Duodenal mucosa (tissue), 2 donors: Measurements from ENCODE around the gene B4GALT4.

Experiments used
- H3K27ac ChIP-seq: one replicate; pipeline ENCODE4 v1.7.0; 2013; ENCODE audit warnings: low read depth, low read length
- H3K27me3 ChIP-seq, 2 donors: one replicate each; pipeline ENCODE4 v1.7.0; 2013; ENCODE audit warnings: low read length in 2 of 2, control low read depth in 1 of 2; ENCODE audit not compliant: insufficient read depth in 2 of 2, control insufficient read depth in 1 of 2
- H3K36me3 ChIP-seq, 2 donors: one replicate each; pipeline ENCODE4 v1.7.0; 2013; ENCODE audit warnings: low read length in 2 of 2, control low read depth in 1 of 2; ENCODE audit not compliant: insufficient read depth in 2 of 2, control insufficient read depth in 1 of 2
- H3K4me1 ChIP-seq, 2 donors: one replicate each; pipeline ENCODE4 v1.7.0; 2013; ENCODE audit warnings: low read length in 2 of 2, control low read depth in 1 of 2; ENCODE audit not compliant: insufficient read depth in 2 of 2, control insufficient read depth in 1 of 2
- H3K4me3 ChIP-seq, 2 donors: one replicate each; pipeline ENCODE4 v1.7.0; 2013; ENCODE audit warnings: low read length in 2 of 2, low read depth in 1 of 2
- H3K9ac ChIP-seq, 2 donors: one replicate each; pipeline ENCODE4 v1.7.0; 2013; ENCODE audit warnings: low read length in 2 of 2, low read depth in 1 of 2
- H3K9me3 ChIP-seq, 2 donors: one replicate each; pipeline ENCODE4 v1.7.0; 2013; ENCODE audit warnings: low read length in 2 of 2, control low read depth in 1 of 2; ENCODE audit not compliant: control insufficient read depth in 1 of 2

The B4GALT4 gene

GRCh38 chr3:119237299-119237698 is 3.4 kb downstream of the B4GALT4 start:
- Histone ChIP-seq H3K9me3 (no peaks in the 10 kb centered on the region), H3K27ac (no peak overlapping the region), H3K9ac (no peak overlapping the region), H3K36me3 (peaks cover 8 to 32% of the 10 kb centered on the region in 2 donors), H3K4me1 (peaks cover 16 to 18% of the 10 kb centered on the region in 2 donors), H3K27me3 (no peaks in the 10 kb centered on the region), H3K4me3 (no peak overlapping the region)

- peaks cover 10 to 36% of the 10 kb centered on the region in 2 donors for H3K36me3 ChIP-seq
- H3K4me1 ChIP-seq = peaks cover 16 to 18% of the 10 kb centered on the region in 2 donors
- no peaks in the 10 kb centered on the region for H3K27me3 ChIP-seq
- H3K27ac ChIP-seq = no peak overlapping the region
- H3K4me3 ChIP-seq = no peak overlapping the region
- no peaks in the 10 kb centered on the region for H3K9me3 ChIP-seq
- no peak overlapping the region for H3K9ac ChIP-seq
Observed at GRCh38 chr3:119236756-119237155, 3.9 kb downstream of the B4GALT4 start.

GRCh38 chr3:119235151-119235550 is 5.5 kb downstream of the B4GALT4 start:
- no peaks in the 10 kb centered on the region for H3K9me3 ChIP-seq
- H3K4me1 ChIP-seq = peaks cover 8 to 18% of the 10 kb centered on the region in 2 donors
- H3K27me3 ChIP-seq = no peaks in the 10 kb centered on the region
- no peak overlapping the region for H3K27ac ChIP-seq
- no peak overlapping the region for H3K9ac ChIP-seq
- H3K4me3 ChIP-seq = no peak overlapping the region
- H3K36me3 ChIP-seq = peaks cover 19 to 47% of the 10 kb centered on the region in 2 donors

GRCh38 chr3:119234610-119235009 is 6.1 kb downstream of the B4GALT4 start:
- Histone ChIP-seq H3K4me3 (no peak overlapping the region), H3K4me1 (peaks cover 8 to 18% of the 10 kb centered on the region in 2 donors), H3K27me3 (no peaks in the 10 kb centered on the region), H3K36me3 (peaks cover 25 to 52% of the 10 kb centered on the region in 2 donors), H3K27ac (no peak overlapping the region), H3K9me3 (no peaks in the 10 kb centered on the region), H3K9ac (no peak overlapping the region)

- Histone ChIP-seq H3K36me3 (peaks cover 47 to 76% of the 10 kb centered on the region in 2 donors), H3K4me3 (no peak overlapping the region), H3K9me3 (no peaks in the 10 kb centered on the region), H3K27ac (no peak overlapping the region), H3K4me1 (peaks cover 19 to 40% of the 10 kb centered on the region in 2 donors), H3K9ac (no peak overlapping the region), H3K27me3 (no peaks in the 10 kb centered on the region)
Observed at GRCh38 chr3:119230745-119231144, 9.9 kb downstream of the B4GALT4 start.

- peaks cover 48 to 74% of the 10 kb centered on the region in 2 donors for H3K36me3 ChIP-seq
- no peak overlapping the region for H3K27ac ChIP-seq
Observed at GRCh38 chr3:119230071-119230470, 10.6 kb downstream of the B4GALT4 start.

GRCh38 chr3:119229190-119229589 is 11.5 kb downstream of the B4GALT4 start:
- no peaks in the 10 kb centered on the region for H3K9me3 ChIP-seq
- peaks cover 44 to 72% of the 10 kb centered on the region in 2 donors for H3K36me3 ChIP-seq
- no peak overlapping the region for H3K4me3 ChIP-seq
- no peak overlapping the region for H3K27ac ChIP-seq
- no peak overlapping the region for H3K9ac ChIP-seq
- no peaks in the 10 kb centered on the region for H3K27me3 ChIP-seq
- peaks cover 19 to 31% of the 10 kb centered on the region in 2 donors for H3K4me1 ChIP-seq

More at GRCh38 chr3:119230071-119230470, 10.6 kb downstream of the B4GALT4 start:
- H3K4me3 ChIP-seq = no peak overlapping the region
- H3K9ac ChIP-seq = no peak overlapping the region
- no peaks in the 10 kb centered on the region for H3K9me3 ChIP-seq
- H3K27me3 ChIP-seq = no peaks in the 10 kb centered on the region
- H3K4me1 ChIP-seq = peaks cover 19 to 37% of the 10 kb centered on the region in 2 donors

- H3K27ac ChIP-seq = no peak overlapping the region
- H3K4me1 ChIP-seq = peaks cover 19 to 31% of the 10 kb centered on the region in 2 donors
- no peaks in the 10 kb centered on the region for H3K27me3 ChIP-seq
- H3K9ac ChIP-seq = no peak overlapping the region
- H3K36me3 ChIP-seq = peaks cover 50 to 69% of the 10 kb centered on the region in 2 donors
- H3K4me3 ChIP-seq = no peak overlapping the region
- no peaks in the 10 kb centered on the region for H3K9me3 ChIP-seq
Observed at GRCh38 chr3:119228373-119229145, 12.1 kb downstream of the B4GALT4 start.

GRCh38 chr3:119227070-119227850 is 13.4 kb downstream of the B4GALT4 start:
- Histone ChIP-seq H3K4me1 (peaks cover 19 to 31% of the 10 kb centered on the region in 2 donors), H3K9me3 (no peaks in the 10 kb centered on the region), H3K4me3 (peak overlapping the region in 1 of 2 donors; percentile 23), H3K27me3 (no peaks in the 10 kb centered on the region), H3K9ac (no peak overlapping the region), H3K27ac (no peak overlapping the region), H3K36me3 (peaks cover 62 to 73% of the 10 kb centered on the region in 2 donors)

- no peaks in the 10 kb centered on the region for H3K27me3 ChIP-seq
- H3K9me3 ChIP-seq = no peaks in the 10 kb centered on the region
- H3K4me3 ChIP-seq = no peak overlapping the region
- no peak overlapping the region for H3K9ac ChIP-seq
- peaks cover 23 to 48% of the 10 kb centered on the region in 2 donors for H3K4me1 ChIP-seq
- peaks cover 60 to 73% of the 10 kb centered on the region in 2 donors for H3K36me3 ChIP-seq
- no peak overlapping the region for H3K27ac ChIP-seq
Observed at GRCh38 chr3:119225121-119225520, 15.6 kb downstream of the B4GALT4 start.
